Ascending aorta (tissue), 2 donors: ENCODE results near the gene SLC6A3. TPM values are rescaled to one million over a fixed set of nuclear protein-coding genes. Genes with fewer than 3 reads are reported as not detected.

Experiments used
- DNase-seq, 2 donors: peaks; one replicate each; pipeline ENCODE4 v3.0.0-alpha.2; 2019; ENCODE audit warnings: low spot score in 2 of 2
- H3K27ac ChIP-seq, 2 donors: fragments of 200-600 bp; sonication (generic); one replicate each; pipeline ENCODE4 v1.5.1; 2016 to 2017; ENCODE audit warnings: mild to moderate bottlenecking in 1 of 2
- H3K27me3 ChIP-seq: fragments of 200-600 bp; sonication (generic); one replicate; pipeline ENCODE4 v1.5.1; 2017
- H3K36me3 ChIP-seq, 2 donors: fragments of 200-600 bp; sonication (generic); one replicate each; pipeline ENCODE4 v1.5.1; 2016
- H3K4me1 ChIP-seq, 2 donors: fragments of 200-600 bp; sonication (generic); one replicate each; pipeline ENCODE4 v1.5.1; 2016 to 2017; ENCODE audit warnings: mild to moderate bottlenecking in 1 of 2
- H3K4me3 ChIP-seq, 2 donors: fragments of 200-600 bp; sonication (generic); one replicate each; pipeline ENCODE4 v1.5.1; 2016 to 2017; ENCODE audit warnings: mild to moderate bottlenecking in 1 of 2
- H3K9me3 ChIP-seq, 2 donors: fragments of 200-600 bp; sonication (generic); one replicate each; pipeline ENCODE4 v1.5.1; 2016
- CTCF ChIP-seq, 3 experiments: fragments of 200-600 bp in 2 of 3; fragments of 450-650 bp in 1 of 3; sonication (generic) in 2 of 3; IDR thresholded peaks; one replicate each; pipeline ENCODE4 v1.5.1; 2016 to 2019; ENCODE audit warnings: antibody characterized with exemption in 3 of 3, mild to moderate bottlenecking in 1 of 3, moderate library complexity in 1 of 3
- intact Hi-C: fragments of 100-400 bp; cut with DNase I; formaldehyde crosslinking; loops from one replicate; pipeline ENCODE4 v1.15.1; 2023
- total RNA-seq: library from RNA; depleted of rRNA; stranded (reverse); fragments of >200 nt; gene quantifications from one replicate; pipeline ENCODE4 v1.1.0, GENCODE V29; 2016

Gene SLC6A3
- total RNA-seq, 1 donor from 2014 or later: not detected

- no peak for DNase-seq
- H3K4me1 ChIP-seq: peaks cover 0 to 2% of the 10 kb centered on the region in 2 donors
- no peak for TF ChIP-seq CTCF (IDR thresholded peaks at IDR 0.05)
- H3K27me3 ChIP-seq: peaks cover 12% of the 10 kb centered on the region
- H3K4me3 ChIP-seq: no peak overlapping the region
- intact Hi-C loops: no loop called here
- H3K36me3 ChIP-seq: no peaks in the 10 kb centered on the region
- no peaks in the 10 kb centered on the region for H3K9me3 ChIP-seq
- no peak overlapping the region for H3K27ac ChIP-seq
Observed at GRCh38 chr5:1443991-1444360, 1.3 kb downstream of the SLC6A3 start.

- no peak for DNase-seq
- Histone ChIP-seq H3K4me3 (no peak overlapping the region), H3K9me3 (no peaks in the 10 kb centered on the region), H3K36me3 (no peaks in the 10 kb centered on the region), H3K27me3 (peaks cover 12% of the 10 kb centered on the region), H3K27ac (no peak overlapping the region), H3K4me1 (peaks cover 0 to 2% of the 10 kb centered on the region in 2 donors)
- TF ChIP-seq CTCF (IDR thresholded peaks at IDR 0.05): no peak
- intact Hi-C loops: no loop called here
Observed at GRCh38 chr5:1443171-1443570, 2.1 kb downstream of the SLC6A3 start.

- H3K9me3 ChIP-seq: no peaks in the 10 kb centered on the region
- H3K27ac ChIP-seq: no peak overlapping the region
- no peaks in the 10 kb centered on the region for H3K36me3 ChIP-seq
- no peak for TF ChIP-seq CTCF (IDR thresholded peaks at IDR 0.05)
- DNase-seq: no peak
- peaks cover 0 to 2% of the 10 kb centered on the region in 2 donors for H3K4me1 ChIP-seq
- H3K27me3 ChIP-seq: peaks cover 12% of the 10 kb centered on the region
- intact Hi-C loops: no loop called here
- no peak overlapping the region for H3K4me3 ChIP-seq
Observed at GRCh38 chr5:1442222-1443145, 2.8 kb downstream of the SLC6A3 start.

GRCh38 chr5:1441166-1441865 is 3.9 kb downstream of the SLC6A3 start:
- Histone ChIP-seq H3K4me3 (no peak overlapping the region), H3K36me3 (no peaks in the 10 kb centered on the region), H3K27me3 (peaks cover 12% of the 10 kb centered on the region), H3K9me3 (no peaks in the 10 kb centered on the region), H3K27ac (no peak overlapping the region), H3K4me1 (peaks cover 0 to 2% of the 10 kb centered on the region in 2 donors)
- intact Hi-C loops: no loop called here
- DNase-seq: no peak
- no peak for TF ChIP-seq CTCF (IDR thresholded peaks at IDR 0.05)

- Histone ChIP-seq H3K4me3 (no peak overlapping the region), H3K36me3 (no peaks in the 10 kb centered on the region), H3K4me1 (no peaks in the 10 kb centered on the region), H3K9me3 (no peaks in the 10 kb centered on the region), H3K27me3 (peaks cover 2% of the 10 kb centered on the region), H3K27ac (no peak overlapping the region)
- no peak for DNase-seq
- intact Hi-C loops: no loop called here
- no peak for TF ChIP-seq CTCF (IDR thresholded peaks at IDR 0.05)
Observed at GRCh38 chr5:1440098-1440493, 5.1 kb downstream of the SLC6A3 start.
